SK-N-SH (cell line): ENCODE results near the gene ARHGAP42. TPM values are rescaled to one million over a fixed set of nuclear protein-coding genes. Genes with fewer than 3 reads are reported as not detected.

ENCODE experiments used
- CTCF ChIA-PET: fragments of 300-600, 350-600 bp; formaldehyde crosslinking; extraction: SDS; loops from one replicate; lab custom pipeline; 2021; lab: Yijun Ruan, JAX
- POLR2A ChIA-PET: fragments of 350-600 bp; sonication (Branson Sonifier 250); formaldehyde crosslinking; extraction: SDS; loops from one replicate; lab custom pipeline; 2020; ENCODE audit warnings: antibody characterized with exemption, inconsistent platforms; lab: Yijun Ruan, JAX
- DNase-seq: peaks from one replicate; pipeline ENCODE4 v3.0.0; 2012
- H2AFZ ChIP-seq: fragments of 200-600 bp; sonication (generic); 2 replicates; pipeline ENCODE4 v1.8.1; 2016; ENCODE audit warnings: antibody characterized with exemption, mild to moderate bottlenecking, low read depth
- H3F3A ChIP-seq: fragments of 200-600 bp; sonication (generic); replicated peaks from 2 replicates; pipeline ENCODE3; 2016; ENCODE audit warnings: antibody characterized with exemption, mild to moderate bottlenecking; ENCODE audit not compliant: insufficient read depth
- H3K27ac ChIP-seq, 2 experiments: fragments of 200-500 bp in 1 of 2; fragments of 200-600 bp in 1 of 2; sonication (Bioruptor generic) in 1 of 2; sonication (generic), shearing (Covaris generic) in 1 of 2; 2 replicates each; pipeline versions ENCODE4 v1.5.1 to v1.6.1; 2014 to 2016; ENCODE audit warnings: low read depth in 2 of 2, inconsistent platforms in 1 of 2, low read length in 1 of 2, mild to moderate bottlenecking in 1 of 2, mixed read lengths in 1 of 2
- H3K27me3 ChIP-seq: fragments of 200-600 bp; sonication (generic), shearing (Covaris generic); 2 replicates; pipeline ENCODE4 v1.6.1; 2016; ENCODE audit warnings: mixed run types; ENCODE audit not compliant: insufficient read depth
- H3K36me3 ChIP-seq, 2 experiments: fragments of 200-500 bp in 1 of 2; fragments of 200-600 bp in 1 of 2; sonication (Bioruptor generic) in 1 of 2; sonication (generic) in 1 of 2; replicated peaks in 1 of 2; 2 replicates each; pipeline versions ENCODE3 to v1.5.1; 2014 to 2016; ENCODE audit warnings: low read length in 1 of 2, mild to moderate bottlenecking in 1 of 2; ENCODE audit not compliant: insufficient read depth in 2 of 2, control insufficient read depth in 1 of 2
- H3K4me1 ChIP-seq, 2 experiments: fragments of 200-500 bp in 1 of 2; fragments of 200-600 bp in 1 of 2; sonication (Bioruptor generic) in 1 of 2; sonication (generic), shearing (Covaris generic) in 1 of 2; 2 replicates each; pipeline versions ENCODE4 v1.5.1 to v1.6.1; 2014 to 2016; ENCODE audit warnings: low read depth in 1 of 2, low read length in 1 of 2, mixed run types in 1 of 2; ENCODE audit not compliant: insufficient read depth in 2 of 2, control insufficient read depth in 1 of 2
- H3K4me2 ChIP-seq: fragments of 200-600 bp; sonication (generic), shearing (Covaris generic); 2 replicates; pipeline ENCODE4 v1.6.1; 2017; ENCODE audit warnings: mixed run types
- H3K4me3 ChIP-seq, 2 experiments: fragments of 200-500 bp in 1 of 2; fragments of 200-600 bp in 1 of 2; sonication (Bioruptor generic) in 1 of 2; sonication (generic), shearing (Covaris generic) in 1 of 2; 2 replicates each; pipeline versions ENCODE4 v1.5.1 to v1.8.1; 2014 to 2016; ENCODE audit warnings: low read depth in 2 of 2, inconsistent platforms in 1 of 2, low read length in 1 of 2, mild to moderate bottlenecking in 1 of 2, mixed read lengths in 1 of 2, moderate library complexity in 1 of 2
- H3K79me2 ChIP-seq: fragments of 200-600 bp; sonication (generic); 2 replicates; pipeline ENCODE4 v1.8.1; 2017; ENCODE audit warnings: mild to moderate bottlenecking; ENCODE audit not compliant: insufficient read depth
- H3K9ac ChIP-seq: fragments of 200-600 bp; sonication (generic); 2 replicates; pipeline ENCODE4 v1.6.1; 2017; ENCODE audit warnings: mixed run types
- H3K9me2 ChIP-seq: fragments of 200-600 bp; sonication (generic); 2 replicates; pipeline ENCODE4 v1.6.1; 2017; ENCODE audit warnings: mixed run types
- H3K9me3 ChIP-seq: fragments of 200-600 bp; sonication (generic); 2 replicates; pipeline ENCODE4 v1.6.1; 2017; ENCODE audit warnings: mixed run types, mild to moderate bottlenecking, moderate library complexity
- H4K20me1 ChIP-seq: fragments of 200-600 bp; sonication (generic); 2 replicates; pipeline ENCODE4 v1.6.1; 2017; ENCODE audit warnings: mild to moderate bottlenecking, mixed run types; ENCODE audit not compliant: insufficient read depth
- FOXM1 ChIP-seq: IDR thresholded peaks from 2 replicates; pipeline ENCODE4 v1.4.0; 2012; ENCODE audit warnings: low read depth, mild to moderate bottlenecking
- GABPA ChIP-seq: IDR thresholded peaks from 2 replicates; pipeline ENCODE4 v1.4.0; 2012; ENCODE audit warnings: low read depth, mild to moderate bottlenecking
- JUND ChIP-seq: IDR thresholded peaks from 2 replicates; pipeline ENCODE4 v1.4.0; 2012
- MEF2A ChIP-seq: IDR thresholded peaks from 2 replicates; pipeline ENCODE4 v1.4.0; 2012; ENCODE audit warnings: low read depth, borderline replicate concordance
- MXI1 ChIP-seq: IDR thresholded peaks from 2 replicates; pipeline ENCODE4 v1.6.1; 2012; ENCODE audit warnings: mild to moderate bottlenecking, low read depth, low read length, improper control_type of control experiment
- POLR2AphosphoS5 ChIP-seq: IDR thresholded peaks from 2 replicates; pipeline ENCODE4 v1.6.1; 2012; ENCODE audit warnings: low read depth, low read length
- RCOR1 ChIP-seq: fragments of 150-350 bp; IDR thresholded peaks from 2 replicates; pipeline ENCODE4 v1.6.1; 2017; ENCODE audit warnings: antibody characterized with exemption, low read length
- REST ChIP-seq: IDR thresholded peaks from 2 replicates; pipeline ENCODE4 v1.6.1; 2012; ENCODE audit warnings: mild to moderate bottlenecking, low read depth, low read length, moderate library complexity
- RFX5 ChIP-seq: IDR thresholded peaks from 2 replicates; pipeline ENCODE4 v1.6.1; 2012; ENCODE audit warnings: mild to moderate bottlenecking, improper control_type of control experiment, low read length
- SIN3A ChIP-seq: IDR thresholded peaks from 2 replicates; pipeline ENCODE4 v1.6.1; 2012; ENCODE audit warnings: low read depth, mild to moderate bottlenecking, low read length, moderate library complexity, borderline replicate concordance
- SMC3 ChIP-seq: IDR thresholded peaks from 2 replicates; pipeline ENCODE4 v1.6.1; 2012; ENCODE audit warnings: low read depth, low read length, improper control_type of control experiment
- TAF1 ChIP-seq: IDR thresholded peaks from 2 replicates; pipeline ENCODE4 v1.6.1; 2012; ENCODE audit warnings: low read depth, mild to moderate bottlenecking, low read length, moderate library complexity, borderline replicate concordance
- TCF12 ChIP-seq: IDR thresholded peaks from 2 replicates; pipeline ENCODE4 v1.4.0; 2012
- USF1 ChIP-seq: IDR thresholded peaks from 2 replicates; pipeline ENCODE4 v1.4.0; 2012; ENCODE audit warnings: low read depth, borderline replicate concordance
- USF2 ChIP-seq: fragments of 150-350 bp; IDR thresholded peaks from 2 replicates; pipeline ENCODE4 v1.6.1; 2017; ENCODE audit warnings: antibody characterized with exemption, low read length, low read depth, borderline replicate concordance
- WGBS: methylation state at CpG from one replicate; pipeline ENCODE4 v1.1.6; 2017; ENCODE audit warnings: low lambda C conversion rate; 5-methylcytosine and 5-hydroxymethylcytosine counted together
- polyA plus RNA-seq, 3 experiments: library from polyadenylated mRNA; depleted of rRNA; stranded (reverse); fragments of >200 nt; gene quantifications; 2 replicates each; pipeline ENCODE4 v1.2.3, GENCODE V29; 2012

The ARHGAP42 gene
- polyA plus RNA-seq, 1 of the 3 experiments (the other 2 are of a cell fraction) = 0.02 TPM

- Histone ChIP-seq H3F3A (no peaks in the 10 kb centered on the region), H3K9me3 (no peaks in the 10 kb centered on the region), H3K4me2 (no peak overlapping the region), H3K4me1 (no peaks in the 10 kb centered on the region; a peak in 1 of 4 replicates), H2AFZ (no peak overlapping the region), H3K9ac (no peak overlapping the region), H3K27ac (no peak overlapping the region), H3K4me3 (no peak overlapping the region)
- POLR2A ChIA-PET = no interaction called here
- DNase-seq = no peak
- no peak for TF ChIP-seq SIN3A
- TF ChIP-seq POLR2AphosphoS5 = no peak
- no peak for TF ChIP-seq USF2
- no peak for TF ChIP-seq TCF12
- no peak for TF ChIP-seq REST
- no peak for TF ChIP-seq RFX5
- TF ChIP-seq JUND = no peak
- TF ChIP-seq RCOR1 = no peak
- TF ChIP-seq MXI1 = no peak
- no peak for TF ChIP-seq SMC3
- TF ChIP-seq USF1 = no peak
- no peak for TF ChIP-seq TAF1
- no peak for TF ChIP-seq FOXM1
- TF ChIP-seq MEF2A = no peak
- TF ChIP-seq GABPA = no peak
- TF ChIP-seq, all 33 proteins: peak for 0
- H4K20me1 ChIP-seq = no peaks in the 10 kb centered on the region
- H3K79me2 ChIP-seq = no peaks in the 10 kb centered on the region
- 30% methylated on average over 2 of the region's 2 CpGs for WGBS
- no peaks in the 10 kb centered on the region for H3K9me2 ChIP-seq
- CTCF ChIA-PET = no interaction called here
- no peaks in the 10 kb centered on the region for H3K36me3 ChIP-seq
- peaks cover 3% of the 10 kb centered on the region; the same call in 1 of the 2 replicates for H3K27me3 ChIP-seq
These were observed 129.7 kb downstream of the ARHGAP42 start for GRCh38 chr11:100816823-100817222.
